ENCODE measurements around the gene DMWD.
A peak's percentile ranks its signal among the peaks of the same experiment; 100 is the strongest.

The DMWD gene

GRCh38 chr19:45742969-45743368 lies 49.7 kb downstream of the DMWD start:
- Histone ChIP-seq H3K27ac (replicated peaks) (no peak overlapping the region), H3K27me3 (ENCODE audit: insufficient read depth, poor library complexity, severe bottlenecking) (peaks cover 9% of the 10 kb centered on the region), H3K4me3 (replicated peaks; ENCODE audit: insufficient read depth, low read length) (no peak overlapping the region)
- TF ChIP-seq SPI1 (IDR thresholded peaks at IDR 0.05; ENCODE audit: borderline replicate concordance, low read depth) = no peak
- no peak for TF ChIP-seq GABPA (IDR thresholded peaks at IDR 0.05; ENCODE audit: low read depth)
- TF ChIP-seq POLR2AphosphoS5 (IDR thresholded peaks at IDR 0.05; ENCODE audit: low read depth) = no peak
- no peak for TF ChIP-seq CTCF (IDR thresholded peaks at IDR 0.05; ENCODE audit: insufficient read depth, low read length)
- no peak for TF ChIP-seq REST (IDR thresholded peaks at IDR 0.05; ENCODE audit: insufficient replicate concordance, low read depth)
- no peak for DNase-seq (ENCODE audit: low read depth in 1 of 2, low spot score in 1 of 2)

GRCh38 chr19:45739498-45740439 lies 52.9 kb downstream of the DMWD start:
- TF ChIP-seq REST (IDR thresholded peaks at IDR 0.05; ENCODE audit: insufficient replicate concordance, low read depth) = no peak
- TF ChIP-seq GABPA (IDR thresholded peaks at IDR 0.05; ENCODE audit: low read depth) = no peak
- no peak for TF ChIP-seq POLR2AphosphoS5 (IDR thresholded peaks at IDR 0.05; ENCODE audit: low read depth)
- TF ChIP-seq SPI1 (IDR thresholded peaks at IDR 0.05; ENCODE audit: borderline replicate concordance, low read depth) = no peak
- TF ChIP-seq CTCF (IDR thresholded peaks at IDR 0.05; ENCODE audit: insufficient read depth, low read length) = no peak
- Histone ChIP-seq H3K4me3 (replicated peaks; ENCODE audit: insufficient read depth, low read length) (no peak overlapping the region; the same call in 1 of the 2 replicates), H3K27me3 (ENCODE audit: insufficient read depth, poor library complexity, severe bottlenecking) (peaks cover 2% of the 10 kb centered on the region), H3K27ac (replicated peaks) (no peak overlapping the region)
- peak in 1 of 2 experiments; percentile 75 for DNase-seq (ENCODE audit: low read depth in 1 of 2, low spot score in 1 of 2)

GRCh38 chr19:45733160-45733810 lies 59.4 kb downstream of the DMWD start, which contains the start of gene MEIOSIN:
Gene MEIOSIN, plus strand, starts transcription at chr19:45733439. Its CDS starts 1,938 bp downstream, at chr19:45735377.
- no peak within 1 kb of the TSS for H3K27ac ChIP-seq (replicated peaks)
- no peak for DNase-seq (ENCODE audit: low read depth in 1 of 2, low spot score in 1 of 2)
- no peak within 1 kb of the TSS for H3K4me3 ChIP-seq (replicated peaks; ENCODE audit: insufficient read depth, low read length)
- TF ChIP-seq CTCF (IDR thresholded peaks at IDR 0.05; ENCODE audit: insufficient read depth, low read length) = no peak
- no peak for TF ChIP-seq SPI1 (IDR thresholded peaks at IDR 0.05; ENCODE audit: borderline replicate concordance, low read depth)
- TF ChIP-seq REST (IDR thresholded peaks at IDR 0.05; ENCODE audit: insufficient replicate concordance, low read depth) = no peak
- no peak for TF ChIP-seq POLR2AphosphoS5 (IDR thresholded peaks at IDR 0.05; ENCODE audit: low read depth)
- TF ChIP-seq GABPA (IDR thresholded peaks at IDR 0.05; ENCODE audit: low read depth) = no peak
- no peaks in the 10 kb centered on the region for H3K27me3 ChIP-seq (ENCODE audit: insufficient read depth, poor library complexity, severe bottlenecking)
